Esophagus muscularis mucosa (tissue), 4 donors: ENCODE data around the gene RCVRN. TPM values are rescaled to one million over a fixed set of nuclear protein-coding genes. Genes with fewer than 3 reads are reported as not detected.

Source experiments
- DNase-seq: peaks from one replicate; pipeline ENCODE4 v3.0.0-alpha.2; 2017; ENCODE audit errors: extremely low spot score
- H3K27ac ChIP-seq, 4 donors: fragments of 200-600 bp; sonication (generic); replicated peaks in 1 of 4; 1 replicate in 3 of 4; 2 replicates in 1 of 4; pipeline ENCODE4 v1.5.1; 2016 to 2019; ENCODE audit warnings: mild to moderate bottlenecking in 1 of 4
- H3K27me3 ChIP-seq, 4 donors: fragments of 200-600 bp; sonication (generic); one replicate each; pipeline versions ENCODE4 v1.5.1 to v1.6.0; 2016 to 2019
- H3K36me3 ChIP-seq, 4 donors: fragments of 200-600 bp; sonication (generic); one replicate each; pipeline ENCODE4 v1.5.1; 2016 to 2019
- H3K4me1 ChIP-seq, 4 donors: fragments of 200-600 bp; sonication (generic); one replicate each; pipeline ENCODE4 v1.5.1; 2016 to 2019
- H3K4me3 ChIP-seq, 4 donors: fragments of 200-600 bp; sonication (generic); 1 replicate in 2 of 4; 2 replicates in 2 of 4; pipeline ENCODE4 v1.5.1; 2016 to 2019; ENCODE audit warnings: mild to moderate bottlenecking in 4 of 4, moderate library complexity in 1 of 4
- H3K9me3 ChIP-seq, 4 donors: fragments of 200-600 bp; sonication (generic); 1 replicate in 3 of 4; 2 replicates in 1 of 4; pipeline ENCODE4 v1.5.1; 2016 to 2019
- CTCF ChIP-seq, 3 experiments: fragments of 200-600 bp in 2 of 3; fragments of 450-650 bp in 1 of 3; sonication (generic) in 2 of 3; IDR thresholded peaks; one replicate each; pipeline ENCODE4 v1.5.1; 2017 to 2019; ENCODE audit warnings: antibody characterized with exemption in 3 of 3, mild to moderate bottlenecking in 2 of 3, moderate library complexity in 1 of 3
- EP300 ChIP-seq: sonication (generic); formaldehyde crosslinking; IDR thresholded peaks from one replicate; pipeline ENCODE4 v1.6.1; 2017; ENCODE audit warnings: antibody characterized with exemption
- POLR2A ChIP-seq: fragments of 450-650 bp; IDR thresholded peaks from one replicate; pipeline ENCODE4 v1.6.1; 2017; ENCODE audit warnings: antibody characterized with exemption, moderate library complexity, mild to moderate bottlenecking, low read depth
- POLR2AphosphoS5 ChIP-seq, 2 donors: sonication (generic); formaldehyde crosslinking; IDR thresholded peaks; one replicate each; pipeline ENCODE4 v1.6.1; 2017; ENCODE audit warnings: antibody characterized with exemption in 2 of 2
- WGBS: methylation state at CpG from one replicate; pipeline ENCODE4 v1.1.5; 2018; 5-methylcytosine and 5-hydroxymethylcytosine counted together
- intact Hi-C: fragments of 100-400 bp; cut with DNase I; formaldehyde crosslinking; loops from one replicate; pipeline ENCODE4 v1.15.1; 2023
- total RNA-seq, 4 donors: library from RNA; depleted of rRNA; stranded (reverse); fragments of >200 nt; gene quantifications; one replicate each; pipeline versions ENCODE4 v1.1.0 to v1.2.1, GENCODE V29; 2016

RCVRN gene
- total RNA-seq, 4 donors from 2014 or later, result 0.52 TPM; not detected in 3

GRCh38 chr17:9850151-9850550 lies 54.9 kb downstream of the RCVRN start:
- DNase-seq, result no peak
- H3K36me3 ChIP-seq, result no peaks in the 10 kb centered on the region
- no peak overlapping the region for H3K27ac ChIP-seq
- no peaks in the 10 kb centered on the region for H3K27me3 ChIP-seq
- H3K9me3 ChIP-seq, result no peaks in the 10 kb centered on the region
- intact Hi-C loops, result no loop called here
- WGBS, result 98% methylated on average over 5 of the region's 5 CpGs
- no peak for TF ChIP-seq CTCF (IDR thresholded peaks at IDR 0.05)
- TF ChIP-seq POLR2A, result no peak
- no peak for TF ChIP-seq EP300
- no peak for TF ChIP-seq POLR2AphosphoS5 (IDR thresholded peaks at IDR 0.05)
- no peak overlapping the region for H3K4me3 ChIP-seq
- no peaks in the 10 kb centered on the region for H3K4me1 ChIP-seq

Other genes with a start within 250 kb of the RCVRN start
- not detected for gene DHRS7C, start 113.7 kb downstream of the RCVRN start, total RNA-seq
- gene GSG1L2, start 83.2 kb downstream of the RCVRN start, total RNA-seq, result not detected
- 10 to 100 TPM in 3 of 4 donors, 1 to 10 TPM in 1; 9.1 to 16.6 (median 14.6) TPM for gene GLP2R, start 79.3 kb downstream of the RCVRN start, total RNA-seq